Measurements from ENCODE around the gene RASGRF1.

- TF ChIP-seq CTCF (conservative IDR thresholded peaks at IDR 0.05 in 1 of 2, IDR thresholded peaks at IDR 0.05 in 1 of 2; ENCODE audit: extremely low read depth in 1 of 2, insufficient read depth in 1 of 2, low read depth in 1 of 2, low read length in 2 of 2) (no peak), EZH2 (IDR thresholded peaks at IDR 0.05; ENCODE audit: borderline replicate concordance, low read length) (no peak)
Measured at GRCh38 chr15:79010278-79010677, 80.3 kb downstream of the RASGRF1 start.

Data from mammary epithelial cell (primary cell).